Epidermal melanocyte (primary cell): ENCODE data around the gene CD19.
"Not testable (repeated sequence)": the region's sequence is repeated elsewhere in the genome, so short reads cannot be mapped to it uniquely, and the experiment has no call there.

Source experiments
- DNase-seq: peaks from one replicate; pipeline ENCODE4 v3.0.0; 2011; ENCODE audit warnings: low spot score; ENCODE audit not compliant: insufficient read length

CD19 gene

DNA sequence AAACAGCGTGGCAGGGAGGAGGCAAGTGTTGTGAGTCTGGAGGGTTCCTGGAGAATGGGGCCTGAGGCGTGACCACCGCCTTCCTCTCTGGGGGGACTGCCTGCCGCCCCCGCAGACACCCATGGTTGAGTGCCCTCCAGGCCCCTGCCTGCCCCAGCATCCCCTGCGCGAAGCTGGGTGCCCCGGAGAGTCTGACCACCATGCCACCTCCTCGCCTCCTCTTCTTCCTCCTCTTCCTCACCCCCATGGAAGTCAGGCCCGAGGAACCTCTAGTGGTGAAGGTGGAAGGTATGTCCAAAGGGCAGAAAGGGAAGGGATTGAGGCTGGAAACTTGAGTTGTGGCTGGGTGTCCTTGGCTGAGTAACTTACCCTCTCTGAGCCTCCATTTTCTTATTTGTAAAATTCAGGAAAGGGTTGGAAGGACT, at the start of gene CD19:
Gene CD19, plus strand, starts transcription at position 171 of the 425 bp plus-strand sequence. Its CDS starts 30 bp downstream, at position 201.
- no peak for DNase-seq

DNA sequence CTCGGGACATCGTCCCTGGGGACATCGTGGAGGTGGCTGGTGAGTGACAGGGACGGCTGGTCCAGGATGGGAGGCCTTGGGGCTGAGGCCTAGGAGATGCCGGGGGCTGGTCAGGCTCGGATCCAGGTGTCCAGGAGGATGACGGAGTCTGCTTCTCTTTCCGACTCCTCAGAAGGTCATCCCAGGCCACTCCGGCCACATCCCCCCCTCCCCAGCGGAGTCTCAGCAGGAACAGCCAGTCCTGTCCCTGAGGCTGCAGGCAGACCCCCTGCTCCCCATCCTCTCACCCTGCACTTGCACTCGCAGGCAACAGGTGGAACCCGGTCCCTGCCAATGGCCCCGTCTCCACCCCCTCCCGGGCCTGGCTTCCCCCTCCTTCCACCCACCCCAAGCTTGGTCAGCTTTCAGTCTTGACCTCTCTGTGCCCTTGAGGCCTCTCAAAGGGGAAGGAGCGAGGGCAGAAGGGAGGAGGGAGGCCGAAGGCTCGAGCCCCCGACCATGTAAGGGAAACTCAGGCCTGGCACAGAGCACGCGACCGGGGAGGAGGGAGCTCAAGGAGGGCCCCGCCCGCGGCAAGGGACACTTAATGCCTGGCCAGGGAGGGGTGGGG, 49.1 kb upstream of the CD19 start:
- DNase-seq = no peak

DNA sequence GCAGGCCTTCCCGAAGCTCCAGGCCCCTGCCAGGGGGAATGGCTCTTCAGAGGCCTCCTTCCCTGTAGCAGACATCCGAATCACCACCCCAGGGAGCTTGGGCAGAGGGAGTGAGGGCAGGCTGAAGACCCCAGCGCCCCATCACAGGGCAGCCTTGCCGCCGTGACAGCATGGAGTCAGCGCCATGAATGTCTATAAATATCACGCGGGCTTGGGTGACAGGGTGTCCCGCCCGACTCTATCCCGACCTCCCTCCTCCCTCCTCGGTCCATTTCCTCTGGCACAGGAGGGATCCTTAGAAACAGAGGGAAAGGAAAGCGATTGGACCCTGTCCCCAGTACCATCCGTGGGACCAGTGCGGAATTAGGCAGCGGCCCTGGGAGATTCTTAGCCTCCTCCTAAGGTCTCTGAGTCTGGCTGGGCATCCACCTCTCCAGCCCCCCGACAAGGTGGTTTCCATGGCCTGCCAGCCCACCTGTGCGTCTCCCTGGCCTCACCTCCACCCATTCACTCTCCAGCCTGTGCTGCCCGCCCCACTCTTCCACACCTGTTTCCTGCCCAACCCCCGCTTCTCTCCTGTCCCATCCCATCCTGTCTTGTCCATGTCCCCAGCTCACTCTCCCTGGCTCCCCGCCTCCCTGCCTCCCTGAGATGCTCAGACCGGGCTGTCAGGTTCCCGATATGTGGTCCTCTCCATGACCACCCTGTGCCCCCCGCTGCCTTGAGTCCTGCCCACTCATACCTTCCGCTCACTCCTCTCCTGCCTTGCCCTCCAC, 48.4 kb upstream of the CD19 start:
- no peak for DNase-seq

DNA sequence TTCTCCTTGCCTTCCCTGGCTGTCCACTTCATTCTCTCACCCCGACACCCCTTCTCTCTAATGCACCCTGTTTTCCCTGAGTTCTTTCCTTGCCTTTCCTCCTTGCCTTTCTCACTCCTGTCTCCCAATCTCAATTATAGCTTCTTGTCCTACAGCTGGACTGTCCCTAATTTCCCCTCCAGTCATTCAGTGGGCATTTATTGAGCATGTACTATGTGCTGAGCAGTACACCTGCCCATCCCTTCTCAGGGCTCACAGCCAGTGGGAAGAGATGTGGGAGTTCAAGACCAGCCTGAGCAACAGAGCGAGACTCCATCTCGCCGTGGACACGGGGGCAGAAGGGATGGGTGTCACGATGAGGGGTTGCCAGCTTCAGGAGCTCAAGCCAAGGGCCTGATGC, 47.7 kb upstream of the CD19 start:
- DNase-seq = no peak

DNA sequence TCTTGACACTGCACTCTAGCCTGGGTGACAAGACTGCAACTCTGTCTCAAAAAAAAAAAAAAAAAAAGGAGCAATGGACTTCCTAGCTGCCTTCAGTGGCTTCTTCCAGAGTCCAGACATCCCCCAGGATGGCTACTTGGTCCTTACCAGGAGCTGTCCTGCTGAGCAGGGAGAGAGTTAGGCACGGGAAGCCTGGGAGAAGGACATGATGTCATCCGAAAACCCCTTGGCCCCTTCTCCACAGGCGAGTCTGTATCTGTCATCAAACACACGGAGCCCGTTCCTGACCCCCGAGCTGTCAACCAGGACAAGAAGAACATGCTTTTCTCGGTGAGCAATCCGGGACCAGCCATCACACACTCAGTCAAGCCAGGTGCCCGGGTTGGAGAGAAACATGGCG, 44.8 kb upstream of the CD19 start:
- no peak for DNase-seq

DNA sequence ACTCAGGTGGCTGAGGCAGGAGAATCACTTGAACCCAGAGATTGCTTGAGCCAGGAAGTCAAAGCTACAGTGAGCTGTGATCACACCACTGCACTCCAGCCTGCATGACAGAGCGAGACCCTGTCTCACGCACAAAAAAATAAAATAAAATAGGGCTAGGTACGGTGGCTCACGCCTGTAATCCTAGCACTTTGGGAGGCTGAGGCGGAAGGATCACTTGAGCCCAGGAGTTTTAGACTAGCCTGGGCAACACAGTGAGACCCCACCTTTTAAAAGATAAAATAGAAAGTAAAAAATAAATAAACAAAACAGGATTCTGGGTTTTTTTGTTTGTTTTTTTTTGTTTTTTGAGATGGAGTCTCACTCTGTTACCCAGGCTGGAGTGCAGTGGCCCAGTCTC, 41.4 kb upstream of the CD19 start:
- DNase-seq = not testable (repeated sequence)

DNA sequence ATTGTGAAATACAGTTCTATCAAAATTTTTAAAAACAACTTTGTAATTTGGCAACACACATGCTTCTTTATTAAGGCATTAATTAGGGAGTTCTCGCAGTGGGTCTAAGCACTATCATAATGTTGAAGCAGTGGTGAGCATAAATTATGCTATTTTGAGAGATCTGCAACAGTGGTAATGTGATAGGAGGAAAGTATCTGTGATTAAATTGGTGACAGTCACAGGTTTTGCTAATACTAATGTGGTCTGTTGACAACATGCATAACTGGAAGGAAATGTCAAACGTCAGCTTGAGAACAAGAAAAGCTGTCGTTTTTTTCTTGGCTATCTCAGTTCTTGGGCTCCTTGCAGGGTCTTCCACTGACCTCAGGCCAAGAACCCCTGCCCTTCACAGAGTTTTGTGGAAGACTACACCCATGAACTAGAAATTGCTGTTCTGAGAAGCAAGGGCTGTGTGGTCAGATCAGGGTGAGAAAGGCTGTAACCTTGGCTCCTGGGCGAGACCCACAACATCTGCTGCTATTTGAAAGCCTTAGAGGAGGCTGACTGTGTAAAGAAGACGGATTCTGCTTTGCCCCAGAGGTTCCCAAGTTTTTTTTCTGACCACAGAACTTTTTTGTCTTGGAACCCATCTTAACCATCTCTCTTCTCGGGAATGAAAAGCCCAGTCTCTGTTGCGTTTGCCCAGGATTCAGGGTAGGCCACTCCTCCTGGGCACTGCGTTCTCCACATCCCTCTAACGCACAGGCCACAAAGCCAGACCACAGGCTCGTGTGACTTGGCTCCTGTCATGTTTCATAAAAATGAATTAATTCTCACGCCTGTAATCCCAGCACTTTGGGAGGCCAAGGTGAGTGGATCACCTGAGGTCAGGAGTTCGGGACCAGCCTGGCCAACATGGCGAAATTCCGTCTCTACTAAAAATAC, 39.5 kb upstream of the CD19 start:
- DNase-seq = no peak

DNA sequence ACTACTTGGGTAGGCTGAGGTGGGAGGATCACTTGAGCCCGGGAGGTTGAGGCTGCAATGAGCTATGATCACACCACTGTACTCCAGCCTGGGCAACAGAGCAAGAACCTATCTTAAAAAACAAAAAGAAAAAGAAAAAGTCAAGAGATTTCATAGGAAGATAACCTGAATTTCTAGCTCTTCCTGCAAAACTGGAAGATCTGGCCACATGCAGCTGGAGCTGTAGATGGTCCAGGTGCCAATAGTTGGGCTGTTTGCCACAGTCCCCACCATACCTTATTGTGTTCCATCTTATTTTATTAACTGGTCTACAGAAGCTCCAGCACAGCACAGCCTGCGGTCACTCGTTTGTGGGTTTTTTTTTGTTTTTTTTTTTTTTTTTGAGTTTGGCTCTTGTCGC, 38.5 kb upstream of the CD19 start:
- DNase-seq = no peak

DNA sequence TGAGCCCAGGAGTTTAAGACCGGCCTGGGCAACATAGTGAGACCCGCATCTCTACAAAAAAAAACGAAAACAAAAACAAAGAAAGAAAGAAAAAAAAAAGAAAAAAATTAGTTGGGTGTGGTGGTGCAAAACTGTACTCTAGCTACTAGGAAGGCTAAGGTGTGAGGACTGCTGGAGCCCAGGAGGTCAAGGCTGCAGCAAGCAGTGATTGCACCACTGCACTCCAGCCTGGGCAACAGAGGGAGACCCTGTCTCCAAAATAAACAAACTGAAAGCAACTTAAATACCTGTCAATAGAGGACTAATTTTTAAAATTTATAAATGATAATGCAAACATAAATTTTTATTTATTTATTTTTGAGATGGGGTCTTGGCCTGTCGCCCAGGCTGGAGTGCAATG, 36.2 kb upstream of the CD19 start:
- no peak for DNase-seq

DNA sequence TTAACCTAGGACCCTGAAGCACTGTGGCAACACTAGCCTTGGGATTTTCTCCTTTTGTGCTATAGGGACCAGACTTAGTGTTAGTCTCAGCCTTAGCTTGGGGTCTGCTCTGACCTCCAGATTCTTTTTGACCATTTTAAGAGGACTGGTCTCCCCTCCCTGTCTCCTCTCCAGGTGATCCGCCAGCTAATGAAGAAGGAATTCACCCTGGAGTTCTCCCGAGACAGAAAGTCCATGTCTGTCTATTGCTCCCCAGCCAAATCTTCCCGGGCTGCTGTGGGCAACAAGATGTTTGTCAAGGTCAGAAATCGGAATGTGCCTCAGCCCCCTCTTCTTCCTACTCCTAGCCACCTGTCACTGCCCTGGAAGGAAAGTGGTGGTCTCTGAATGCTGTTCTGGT, 33.9 kb upstream of the CD19 start:
- no peak for DNase-seq

DNA sequence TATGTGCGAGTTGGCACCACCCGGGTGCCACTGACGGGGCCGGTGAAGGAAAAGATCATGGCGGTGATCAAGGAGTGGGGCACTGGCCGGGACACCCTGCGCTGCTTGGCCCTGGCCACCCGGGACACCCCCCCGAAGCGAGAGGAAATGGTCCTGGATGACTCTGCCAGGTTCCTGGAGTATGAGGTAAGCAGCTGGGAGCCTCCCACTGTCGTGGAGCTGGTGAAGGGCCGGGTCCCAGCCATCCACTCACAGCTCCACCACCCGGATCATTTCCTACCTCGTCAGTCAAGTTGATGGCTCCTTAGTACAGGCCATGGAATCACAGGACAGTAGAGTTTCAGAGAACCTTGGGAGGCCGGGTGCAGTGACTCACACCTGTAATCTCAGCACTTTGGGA, 33.5 kb upstream of the CD19 start:
- DNase-seq = no peak

DNA sequence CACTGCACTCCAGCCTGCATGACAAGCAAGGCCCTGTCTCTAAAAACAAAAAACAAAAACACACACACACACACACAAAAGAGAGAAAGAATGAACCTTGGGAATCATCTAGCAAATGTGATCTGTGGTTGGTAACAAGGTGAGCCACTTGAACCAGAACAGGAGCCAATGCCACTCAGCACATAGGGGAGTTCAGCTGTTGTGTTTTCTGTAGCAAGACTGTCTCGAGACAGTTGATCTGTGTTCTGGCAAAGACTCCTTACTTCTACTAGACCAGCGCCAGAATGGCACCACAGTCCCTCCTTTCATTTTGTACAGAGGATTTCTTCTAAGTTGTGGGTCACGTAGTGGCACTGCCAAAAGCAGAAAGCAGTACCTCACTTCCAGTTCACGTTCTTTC, 32.8 kb upstream of the CD19 start:
- DNase-seq = no peak

DNA sequence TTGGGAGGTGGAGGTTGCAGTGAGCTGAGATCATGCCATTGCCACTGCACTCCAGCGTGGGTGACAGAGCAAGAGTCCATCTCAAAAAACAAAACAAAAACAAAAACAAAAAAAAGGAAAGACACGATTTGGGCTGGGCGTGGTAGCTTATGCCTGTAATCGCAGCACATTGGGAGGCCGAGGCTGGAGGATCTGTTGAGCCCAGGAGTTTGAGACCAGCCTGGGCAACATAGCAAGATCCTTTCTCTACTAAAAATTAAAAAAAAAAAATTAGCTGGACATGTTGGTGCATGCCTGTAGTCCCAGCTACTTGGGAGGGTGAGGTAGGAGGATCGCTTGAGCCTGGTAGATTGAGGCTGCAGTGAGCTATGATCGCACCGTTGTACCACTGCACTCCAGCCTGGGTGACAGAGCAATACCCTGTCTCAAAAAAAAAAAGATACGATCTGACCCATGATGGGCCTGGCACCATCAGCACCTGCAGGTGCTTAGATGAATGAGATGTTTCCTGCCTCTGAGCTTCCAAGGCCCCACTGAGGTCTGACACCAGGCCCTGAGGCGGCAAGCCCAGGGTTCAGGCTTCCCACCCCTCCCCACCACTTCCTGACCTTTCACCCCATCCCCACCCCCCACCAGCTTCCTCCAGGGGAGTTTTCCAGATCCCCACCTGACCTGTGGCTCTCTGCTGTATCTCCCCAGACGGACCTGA, 31.7 kb upstream of the CD19 start:
- no peak for DNase-seq

DNA sequence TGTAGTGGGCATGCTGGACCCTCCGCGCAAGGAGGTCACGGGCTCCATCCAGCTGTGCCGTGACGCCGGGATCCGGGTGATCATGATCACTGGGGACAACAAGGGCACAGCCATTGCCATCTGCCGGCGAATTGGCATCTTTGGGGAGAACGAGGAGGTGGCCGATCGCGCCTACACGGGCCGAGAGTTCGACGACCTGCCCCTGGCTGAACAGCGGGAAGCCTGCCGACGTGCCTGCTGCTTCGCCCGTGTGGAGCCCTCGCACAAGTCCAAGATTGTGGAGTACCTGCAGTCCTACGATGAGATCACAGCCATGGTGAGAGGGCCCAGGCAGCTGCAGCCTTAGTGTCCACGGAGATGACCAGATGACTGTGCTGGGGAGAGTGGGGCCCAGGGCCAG, 31.2 kb upstream of the CD19 start:
- no peak for DNase-seq

DNA sequence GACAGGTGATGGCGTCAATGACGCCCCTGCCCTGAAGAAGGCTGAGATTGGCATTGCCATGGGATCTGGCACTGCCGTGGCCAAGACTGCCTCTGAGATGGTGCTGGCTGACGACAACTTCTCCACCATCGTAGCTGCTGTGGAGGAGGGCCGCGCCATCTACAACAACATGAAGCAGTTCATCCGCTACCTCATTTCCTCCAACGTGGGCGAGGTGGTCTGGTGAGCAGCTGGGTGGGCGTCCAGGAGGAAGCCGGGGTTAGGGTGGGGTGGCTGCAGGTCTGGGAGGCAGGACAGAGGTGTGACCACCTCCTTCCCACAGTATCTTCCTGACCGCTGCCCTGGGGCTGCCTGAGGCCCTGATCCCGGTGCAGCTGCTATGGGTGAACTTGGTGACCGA, 29.9 kb upstream of the CD19 start:
- no peak for DNase-seq

DNA sequence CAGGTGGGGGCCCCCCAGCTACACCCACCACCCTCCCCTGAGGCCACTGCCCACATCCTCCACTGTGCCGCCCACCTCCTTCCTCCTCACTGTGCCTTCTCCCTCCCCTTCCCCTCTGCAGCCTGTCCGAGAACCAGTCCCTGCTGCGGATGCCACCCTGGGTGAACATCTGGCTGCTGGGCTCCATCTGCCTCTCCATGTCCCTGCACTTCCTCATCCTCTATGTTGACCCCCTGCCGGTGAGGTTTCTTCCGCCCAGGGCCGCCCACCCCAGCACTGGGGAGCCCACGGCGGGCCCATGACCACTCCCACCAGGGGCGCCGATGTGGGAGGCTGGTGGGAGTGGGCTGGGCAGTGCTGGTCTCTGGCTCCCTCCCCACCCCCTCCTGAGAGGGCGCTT, 28.9 kb upstream of the CD19 start:
- no peak for DNase-seq

DNA sequence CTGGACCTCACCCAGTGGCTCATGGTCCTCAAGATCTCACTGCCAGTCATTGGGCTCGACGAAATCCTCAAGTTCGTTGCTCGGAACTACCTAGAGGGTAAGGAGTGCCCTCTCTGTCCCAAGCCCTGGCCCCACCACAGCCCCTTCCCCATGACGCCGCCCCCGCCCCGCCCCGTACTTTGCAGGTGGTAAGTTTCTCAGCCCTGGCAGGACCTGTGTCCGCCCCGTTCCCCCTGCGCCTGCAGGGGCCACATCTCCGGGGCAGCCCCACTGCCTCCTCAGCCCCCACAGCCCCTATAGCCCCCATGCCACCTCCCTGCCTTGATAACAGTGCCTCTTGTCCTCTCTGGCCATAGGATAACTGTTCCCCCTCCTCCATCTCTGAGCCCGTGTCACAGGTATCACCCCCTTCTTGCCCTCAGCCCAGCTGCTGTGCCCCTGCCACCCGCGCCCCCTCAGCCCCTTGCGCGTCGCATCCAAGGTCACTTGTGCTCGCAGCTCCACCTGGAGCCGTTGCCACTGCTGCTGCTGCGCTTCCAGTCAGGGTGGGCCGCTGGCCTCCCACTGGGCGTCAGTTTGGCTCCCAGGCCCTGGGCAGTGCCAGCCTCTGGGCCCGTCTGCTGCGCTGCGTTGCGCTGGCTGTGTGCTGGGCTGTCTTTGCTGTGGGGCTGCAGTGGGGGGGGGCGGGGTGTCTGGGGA, 28.3 kb upstream of the CD19 start:
- DNase-seq = no peak

DNA sequence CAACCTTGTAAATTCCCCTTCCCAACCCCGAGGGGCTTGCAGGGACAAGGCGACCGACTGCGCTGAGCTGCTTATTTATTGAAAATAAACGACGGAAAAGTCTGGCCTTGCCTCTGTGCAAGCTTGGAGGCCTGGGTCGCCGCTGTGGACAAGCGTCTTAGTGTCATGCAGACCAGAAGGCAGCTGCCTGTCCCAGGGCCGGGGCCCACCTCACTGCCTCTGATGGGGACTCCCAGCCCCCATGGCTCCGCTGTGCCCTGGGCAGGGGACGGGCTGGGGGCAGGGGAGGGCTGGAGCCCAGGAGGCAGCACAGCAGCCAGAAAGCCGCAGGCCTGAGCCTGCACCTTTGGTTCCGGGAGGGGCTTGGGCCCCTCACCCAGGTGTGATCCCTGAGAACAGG, 27.4 kb upstream of the CD19 start:
- DNase-seq = no peak

DNA sequence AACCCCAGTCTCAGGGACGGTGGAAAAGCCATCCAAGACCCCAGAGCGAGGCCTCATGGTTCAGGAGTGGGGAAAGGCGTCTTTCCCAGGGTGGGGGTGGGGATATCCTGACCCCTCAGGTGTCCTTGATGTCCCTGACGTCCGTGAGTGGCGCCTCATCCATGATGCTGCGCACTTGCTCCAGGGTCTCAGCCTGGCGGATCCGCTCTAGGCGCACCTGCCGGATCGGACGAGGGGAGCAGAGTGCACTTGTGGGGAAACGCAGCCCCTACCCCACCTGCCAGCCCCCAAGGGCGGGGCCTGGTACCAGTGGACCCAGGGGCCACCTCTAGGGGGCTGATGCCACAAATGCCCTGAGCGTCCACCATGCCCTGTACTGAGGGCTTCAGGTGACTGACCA, 26.9 kb upstream of the CD19 start:
- no peak for DNase-seq

DNA sequence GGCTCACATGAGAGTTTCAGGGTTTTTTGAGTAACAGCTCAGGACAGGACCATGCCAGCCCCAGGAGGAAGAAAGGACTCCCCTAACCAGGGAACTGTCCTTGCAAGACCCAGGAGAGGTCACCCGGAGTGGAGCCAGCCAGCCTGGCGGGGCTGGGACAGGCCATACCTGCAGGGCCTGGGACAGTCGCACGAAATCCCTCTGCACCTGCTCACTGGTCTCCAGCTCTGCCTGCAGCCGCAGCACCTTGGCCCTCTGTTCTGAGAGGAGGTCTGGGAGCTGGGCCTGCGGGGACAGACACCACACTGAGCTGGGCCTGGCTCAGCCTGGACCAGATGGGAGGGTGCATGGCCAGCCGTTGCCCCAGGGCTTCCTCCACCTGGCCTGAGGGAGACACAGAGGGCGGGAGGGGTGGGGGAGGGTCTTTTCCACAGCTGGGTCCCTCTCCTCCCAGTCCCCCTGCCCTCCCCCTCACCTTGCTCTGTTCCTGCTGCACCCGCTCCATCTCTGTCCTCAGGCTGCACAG, 26.5 kb upstream of the CD19 start:
- no peak for DNase-seq
